Small intestine (tissue), 7 donors: ENCODE data around the gene ERMP1. TPM values are rescaled to one million over a fixed set of nuclear protein-coding genes. Genes with fewer than 3 reads are reported as not detected.
"Not testable (repeated sequence)": the region's sequence is repeated elsewhere in the genome, so short reads cannot be mapped to it uniquely, and the experiment has no call there.

Experiments
- DNase-seq, 2 donors: peaks; one replicate each; pipeline versions ENCODE4 v3.0.0 to v3.0.0-alpha.2; 2013
- FAIRE-seq: peaks from 2 replicates; lab custom pipeline; 2012; peaks lifted over from hg19 to GRCh38; lab: Jason Lieb, UNC
- H3K27ac ChIP-seq, 3 donors: one replicate each; pipeline ENCODE4 v1.5.1; 2013; ENCODE audit warnings: low read length in 2 of 3, mild to moderate bottlenecking in 2 of 3, control low read depth in 1 of 3, inconsistent platforms in 1 of 3, low read depth in 1 of 3, moderate library complexity in 1 of 3
- H3K27me3 ChIP-seq, 3 donors: one replicate each; pipeline ENCODE4 v1.6.1; 2013; ENCODE audit warnings: low read length in 3 of 3, inconsistent platforms in 1 of 3; ENCODE audit not compliant: control insufficient read depth in 3 of 3, insufficient read depth in 3 of 3
- H3K36me3 ChIP-seq, 3 donors: one replicate each; pipeline ENCODE4 v1.6.1; 2013; ENCODE audit warnings: low read length in 3 of 3, inconsistent platforms in 1 of 3, low read depth in 1 of 3, mild to moderate bottlenecking in 1 of 3, moderate library complexity in 1 of 3; ENCODE audit not compliant: control insufficient read depth in 3 of 3, insufficient read depth in 2 of 3
- H3K4me1 ChIP-seq, 3 donors: one replicate each; pipeline ENCODE4 v1.6.1; 2013; ENCODE audit warnings: low read length in 2 of 3, inconsistent platforms in 1 of 3, low read depth in 1 of 3, mild to moderate bottlenecking in 1 of 3, moderate library complexity in 1 of 3; ENCODE audit not compliant: control insufficient read depth in 3 of 3, insufficient read depth in 2 of 3
- H3K4me3 ChIP-seq, 3 donors: one replicate each; pipeline ENCODE4 v1.5.1; 2013; ENCODE audit warnings: low read length in 3 of 3, control low read depth in 1 of 3, inconsistent platforms in 1 of 3, low read depth in 1 of 3, mild to moderate bottlenecking in 1 of 3, moderate library complexity in 1 of 3
- H3K9me3 ChIP-seq, 2 donors: one replicate each; pipeline ENCODE4 v1.6.1; 2013; ENCODE audit warnings: low read depth in 1 of 2, low read length in 1 of 2; ENCODE audit not compliant: control insufficient read depth in 2 of 2, insufficient read depth in 1 of 2
- WGBS, 3 donors: extraction: QIAGEN DNeasy Blood & Tissue Kit; methylation state at CpG; one replicate each; pipeline ENCODE4 v1.1.7; 2013; 5-methylcytosine and 5-hydroxymethylcytosine counted together
- polyA plus RNA-seq, 4 donors: library from polyadenylated mRNA; stranded (reverse) in 3 of 4; unstranded in 1 of 4; fragments of 200-250 nt in 3 of 4; fragments of 120-200 nt in 1 of 4; gene quantifications; one replicate each; pipeline versions ENCODE4 v1.2.1 to v1.2.3, GENCODE V29; 2013
- donor health status: healthy with polysubstance abuse.
- donor health status: control.
- donor health status: control.
- donor health status: Bipolar disorder and iron deficiency.
- donor health status: healthy.

The ERMP1 gene
- polyA plus RNA-seq, 4 donors = 2.0 to 22.3 (median 5.2) TPM

DNA sequence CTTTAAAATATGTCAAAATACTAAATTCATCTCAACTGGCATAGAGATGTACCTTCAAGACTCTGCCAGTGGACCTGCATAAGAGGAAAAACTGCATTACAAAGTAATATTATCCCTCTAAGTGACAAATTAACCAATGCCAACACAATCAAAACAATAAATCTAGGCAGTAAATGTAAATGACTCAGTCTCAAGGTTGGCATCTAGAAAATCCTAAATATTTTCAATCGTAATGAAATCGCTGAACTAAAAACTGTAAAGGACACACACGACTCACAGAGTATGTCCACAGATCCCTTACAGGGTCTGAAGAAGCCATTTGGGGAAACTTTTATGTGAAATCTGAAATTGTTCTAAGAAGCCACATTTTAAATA is 31.2 kb downstream of the ERMP1 start:
- DNase-seq = peak; percentile 19 to 39
- 21 to 76% (median 39%) methylated on average over 3 of the region's 3 CpGs for WGBS, 3 donors
- no peak overlapping the region for H3K27ac ChIP-seq
- peaks cover 0 to 9% (median 1%) of the 10 kb centered on the region in 3 donors for H3K36me3 ChIP-seq
- no peaks in the 10 kb centered on the region for H3K9me3 ChIP-seq
- no peak overlapping the region for H3K4me3 ChIP-seq
- H3K4me1 ChIP-seq = peaks cover 2 to 8% (median 3%) of the 10 kb centered on the region in 3 donors
- H3K27me3 ChIP-seq = no peaks in the 10 kb centered on the region
- FAIRE-seq = no peak

DNA sequence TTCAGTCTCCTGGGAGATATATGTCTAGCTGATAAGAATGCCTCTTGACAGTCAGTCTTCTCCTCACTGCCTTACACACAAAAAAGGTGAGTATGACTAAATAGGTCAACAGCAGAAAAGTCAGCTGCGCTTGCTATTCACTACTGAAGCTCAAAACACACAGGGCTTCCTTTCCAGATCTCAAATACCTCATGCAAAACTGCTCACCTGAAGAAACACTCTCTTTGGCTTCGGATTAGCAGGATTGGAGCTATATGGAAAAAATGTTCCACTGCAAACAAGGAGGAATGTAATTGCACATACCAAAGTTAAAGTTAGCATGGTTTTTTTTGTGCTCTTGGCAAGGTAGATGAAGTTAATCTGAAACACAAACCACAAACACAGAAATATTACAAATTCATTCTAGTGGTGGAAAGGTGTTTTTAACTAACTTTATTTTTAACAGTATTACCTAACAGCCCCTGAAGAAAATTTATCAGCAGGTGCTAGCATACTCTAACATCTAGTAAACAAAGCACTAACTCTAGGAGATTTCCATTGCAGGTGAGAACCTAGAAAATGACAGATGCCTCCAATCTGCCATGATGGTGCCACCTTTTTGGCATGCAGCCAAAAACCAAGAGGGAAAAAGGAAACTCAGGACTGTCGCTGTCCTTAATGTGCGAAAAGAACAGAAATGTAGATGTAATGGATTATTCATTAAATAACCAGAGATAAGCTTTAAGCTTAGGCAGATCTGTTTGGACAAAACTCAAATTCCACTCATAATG is 31.8 kb downstream of the ERMP1 start:
- no peaks in the 10 kb centered on the region for H3K27me3 ChIP-seq
- peaks cover 0 to 9% (median 1%) of the 10 kb centered on the region in 3 donors for H3K36me3 ChIP-seq
- H3K9me3 ChIP-seq = no peaks in the 10 kb centered on the region
- no peak overlapping the region for H3K27ac ChIP-seq
- FAIRE-seq (no peak), DNase-seq (peak; percentile 33 to 60)
- H3K4me3 ChIP-seq = no peak overlapping the region
- WGBS, 3 donors = 57 to 79% (median 67%) methylated on average over 4 of the region's 4 CpGs
- peaks cover 2 to 4% (median 3%) of the 10 kb centered on the region in 3 donors for H3K4me1 ChIP-seq

DNA sequence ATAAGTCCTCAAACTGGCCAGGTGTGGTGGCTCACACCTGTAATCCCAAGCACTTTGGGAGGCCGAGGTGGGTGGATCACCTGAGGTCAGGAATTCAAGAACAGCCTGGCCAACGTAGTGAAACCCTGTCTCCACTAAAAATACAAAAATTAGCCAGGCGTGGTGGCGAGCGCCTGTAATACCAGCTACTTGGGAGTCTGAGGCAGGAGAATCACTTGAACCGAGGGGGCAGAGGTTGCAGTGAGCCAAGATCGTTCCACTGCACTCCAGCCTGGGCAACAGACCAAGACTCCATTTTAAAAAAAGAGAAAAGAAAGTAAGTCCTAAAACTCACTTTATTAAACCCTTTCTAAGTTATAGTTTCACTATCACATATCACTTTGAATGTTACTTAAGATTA is 32.5 kb downstream of the ERMP1 start:
- not testable (repeated sequence) for H3K4me3 ChIP-seq, H3K9me3 ChIP-seq, H3K36me3 ChIP-seq, H3K27me3 ChIP-seq, H3K4me1 ChIP-seq, DNase-seq, H3K27ac ChIP-seq, FAIRE-seq
- WGBS, 3 donors = 74 to 86% (median 84%) methylated on average over 7 of the region's 7 CpGs

DNA sequence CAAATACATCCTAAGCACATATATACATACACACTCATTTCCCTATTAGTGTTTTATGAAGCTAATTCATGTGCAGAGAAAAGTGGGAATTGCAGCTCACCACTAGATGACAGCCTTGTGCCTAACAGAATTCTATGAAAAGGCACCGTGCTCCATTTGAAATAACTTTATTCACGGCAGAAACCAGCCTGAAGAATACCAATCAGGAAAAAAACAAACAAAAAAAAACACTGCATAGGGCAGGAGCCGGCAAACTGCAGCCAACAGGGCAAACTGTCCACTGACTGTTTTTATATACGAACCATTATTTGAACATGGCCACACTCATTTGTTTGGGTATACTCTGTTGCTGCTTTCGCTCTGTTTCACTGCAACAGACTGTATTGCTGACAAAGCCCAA is 33.6 kb downstream of the ERMP1 start:
- 28 to 44% (median 41%) methylated on average over 5 of the region's 5 CpGs for WGBS, 3 donors
- Histone ChIP-seq H3K27ac (no peak overlapping the region), H3K4me1 (peaks cover 2 to 4% (median 3%) of the 10 kb centered on the region in 3 donors), H3K4me3 (no peak overlapping the region), H3K9me3 (no peaks in the 10 kb centered on the region), H3K36me3 (peaks cover 0 to 9% (median 1%) of the 10 kb centered on the region in 3 donors), H3K27me3 (no peaks in the 10 kb centered on the region)
- FAIRE-seq (no peak), DNase-seq (peak; percentile 49 to 58)

DNA sequence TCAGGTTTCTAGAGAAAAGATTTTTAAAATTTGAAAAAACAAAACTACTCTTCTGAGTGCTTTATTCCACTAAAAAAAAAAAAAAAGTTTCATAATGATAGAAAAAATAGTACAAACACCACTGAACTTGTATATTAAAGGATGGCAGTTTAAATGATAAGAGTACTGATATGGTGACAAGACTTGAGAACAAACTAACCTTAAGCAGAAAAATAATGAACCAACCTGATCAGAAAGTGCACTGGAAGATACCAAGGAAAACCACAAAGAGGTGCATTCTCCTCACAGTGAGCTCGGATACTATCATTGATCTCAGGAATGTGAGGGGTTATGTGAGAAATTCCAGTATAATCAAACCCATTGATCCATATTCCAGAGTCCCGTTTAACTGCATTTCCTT is 34.3 kb downstream of the ERMP1 start:
- 71 to 77% (median 76%) methylated on average over 2 of the region's 2 CpGs for WGBS, 3 donors
- no peak overlapping the region for H3K27ac ChIP-seq
- no peaks in the 10 kb centered on the region for H3K9me3 ChIP-seq
- peaks cover 0 to 9% (median 1%) of the 10 kb centered on the region in 3 donors for H3K36me3 ChIP-seq
- FAIRE-seq (no peak), DNase-seq (no peak)
- peaks cover 2 to 4% (median 3%) of the 10 kb centered on the region in 3 donors for H3K4me1 ChIP-seq
- H3K27me3 ChIP-seq = no peaks in the 10 kb centered on the region
- H3K4me3 ChIP-seq = no peak overlapping the region

DNA sequence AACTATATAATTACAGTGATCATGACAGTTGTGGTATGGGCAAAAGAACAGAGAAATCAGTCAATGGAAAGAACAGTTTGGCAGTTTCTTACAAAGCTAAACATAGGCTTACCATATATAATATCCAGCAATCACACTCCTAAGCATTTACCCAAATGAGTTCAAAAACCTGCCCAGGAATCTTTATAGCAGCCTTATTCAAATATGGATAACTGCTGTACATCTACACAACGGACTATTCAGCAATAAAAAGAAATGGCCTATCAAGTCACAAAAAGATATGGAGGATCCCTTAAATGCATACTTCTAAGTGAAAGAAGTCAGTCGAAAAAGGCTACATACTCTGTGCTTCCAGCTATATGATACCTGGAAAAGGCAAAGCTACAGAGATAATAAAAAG is 36.6 kb downstream of the ERMP1 start:
- H3K4me3 ChIP-seq = no peak overlapping the region
- H3K9me3 ChIP-seq = no peaks in the 10 kb centered on the region
- peaks cover 0 to 9% (median 6%) of the 10 kb centered on the region in 3 donors for H3K36me3 ChIP-seq
- no peaks in the 10 kb centered on the region for H3K27me3 ChIP-seq
- peaks cover 0 to 4% (median 3%) of the 10 kb centered on the region in 3 donors for H3K4me1 ChIP-seq
- FAIRE-seq (no peak), DNase-seq (no peak)
- no peak overlapping the region for H3K27ac ChIP-seq
- 67 to 86% (median 77%) methylated on average over 2 of the region's 2 CpGs for WGBS, 3 donors

DNA sequence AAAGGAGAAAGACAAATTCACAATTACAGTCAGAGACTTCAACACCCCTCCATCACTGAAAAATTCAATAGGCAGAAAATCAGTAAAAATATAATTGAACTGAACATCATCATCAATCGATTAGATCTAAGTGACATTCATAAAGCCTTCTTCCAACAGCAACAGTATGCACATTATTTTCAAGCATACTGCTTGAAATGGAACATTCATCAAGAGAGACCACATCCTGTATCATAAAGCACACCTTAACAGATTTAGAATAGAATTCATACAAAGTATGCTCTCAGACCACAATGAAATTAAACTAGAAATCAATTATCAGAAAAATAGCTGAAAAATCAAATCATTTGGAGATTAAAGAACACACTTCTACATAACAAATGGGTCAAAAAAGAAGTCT is 39.1 kb downstream of the ERMP1 start:
- Histone ChIP-seq H3K36me3 (peaks cover 0 to 11% (median 6%) of the 10 kb centered on the region in 3 donors), H3K9me3 (no peaks in the 10 kb centered on the region), H3K27me3 (no peaks in the 10 kb centered on the region), H3K4me1 (no peaks in the 10 kb centered on the region), H3K27ac (no peak overlapping the region), H3K4me3 (no peak overlapping the region)
- FAIRE-seq = no peak
- DNase-seq = no peak
- 81 to 92% (median 81%) methylated on average over 1 of the region's 1 CpG for WGBS, 3 donors

DNA sequence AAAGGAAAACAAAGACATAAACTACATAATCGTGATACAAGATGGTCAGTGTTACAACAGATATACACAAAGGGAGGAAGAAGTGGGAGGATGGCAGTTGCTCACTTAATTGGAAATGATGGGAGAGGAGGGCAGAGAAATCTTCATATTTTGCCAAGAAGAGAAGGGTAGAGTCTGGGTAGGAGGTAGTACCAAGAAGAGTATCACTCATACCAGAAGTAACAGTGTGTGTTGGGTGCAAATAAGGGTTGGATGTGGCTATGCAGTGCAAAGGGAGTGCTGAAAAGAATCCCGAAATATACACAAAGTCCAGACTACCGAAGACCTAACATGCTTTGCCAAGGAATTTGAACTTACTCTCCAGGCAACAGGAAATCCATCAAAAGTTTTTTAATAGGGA is 41.0 kb downstream of the ERMP1 start:
- WGBS, 3 donors = 80 to 92% (median 86%) methylated on average over 3 of the region's 3 CpGs
- Histone ChIP-seq H3K27ac (no peak overlapping the region), H3K27me3 (no peaks in the 10 kb centered on the region), H3K9me3 (no peaks in the 10 kb centered on the region), H3K4me3 (no peak overlapping the region), H3K4me1 (no peaks in the 10 kb centered on the region), H3K36me3 (peaks cover 0 to 10% (median 7%) of the 10 kb centered on the region in 3 donors)
- no peak for FAIRE-seq
- no peak for DNase-seq
